CD4-positive, alpha-beta T cell (primary cell): ENCODE results near the gene CFB. TPM values are rescaled to one million over a fixed set of nuclear protein-coding genes. Genes with fewer than 3 reads are reported as not detected.
"Not testable (repeated sequence)": the region's sequence is repeated elsewhere in the genome, so short reads cannot be mapped to it uniquely, and the experiment has no call there.

ENCODE experiments used
- ATAC-seq: fragments of 200-7000 bp; cut with Tn5 transposase; one replicate; pipeline ENCODE4 v1.10.0; 2022; ENCODE audit warnings: mild to moderate bottlenecking; ENCODE audit not compliant: poor library complexity
- CTCF ChIA-PET: fragments of 350-600 bp; sonication (Branson Sonifier 250); formaldehyde crosslinking; loops from one replicate; lab custom pipeline; 2021; ENCODE audit warnings: antibody characterized with exemption, inconsistent platforms; lab: Charles Lee
- POLR2A ChIA-PET: fragments of 350-600 bp; sonication (Branson Sonifier 250); formaldehyde crosslinking; loops from one replicate; lab custom pipeline; 2021; ENCODE audit warnings: antibody characterized with exemption, inconsistent platforms; lab: Charles Lee
- DNase-seq, 14 experiments: peaks; one replicate each; pipeline ENCODE4 v3.0.0-alpha.2; 2013 to 2020; ENCODE audit warnings: mixed read lengths in 2 of 14
- H3K27ac ChIP-seq, 2 donors: one replicate each; pipeline versions ENCODE4 v1.5.1 to v1.7.0; 2013; ENCODE audit warnings: low read length in 2 of 2, low read depth in 1 of 2, mild to moderate bottlenecking in 1 of 2
- H3K27me3 ChIP-seq, 2 experiments: 1 replicate in 1 of 2; 2 replicates in 1 of 2; pipeline versions ENCODE4 v1.6.1 to v1.7.0; 2013; ENCODE audit warnings: low read length in 2 of 2, control low read depth in 1 of 2, mild to moderate bottlenecking in 1 of 2, moderate library complexity in 1 of 2; ENCODE audit not compliant: insufficient read depth in 2 of 2, control insufficient read depth in 1 of 2
- H3K36me3 ChIP-seq: one replicate; pipeline ENCODE4 v1.6.1; 2013; ENCODE audit warnings: low read length, control low read depth; ENCODE audit not compliant: insufficient read depth
- H3K4me1 ChIP-seq: one replicate; pipeline ENCODE4 v1.6.1; 2013; ENCODE audit warnings: low read length, control low read depth; ENCODE audit not compliant: insufficient read depth
- H3K4me3 ChIP-seq: one replicate; pipeline ENCODE4 v1.5.1; 2013; ENCODE audit warnings: mild to moderate bottlenecking, low read length, moderate library complexity
- H3K9me3 ChIP-seq, 2 experiments: 1 replicate in 1 of 2; 2 replicates in 1 of 2; pipeline versions ENCODE4 v1.6.1 to v1.7.0; 2013; ENCODE audit warnings: low read length in 2 of 2, mild to moderate bottlenecking in 2 of 2, control low read depth in 1 of 2, moderate library complexity in 1 of 2; ENCODE audit not compliant: control insufficient read depth in 1 of 2, insufficient read depth in 1 of 2
- H3K27ac Mint-ChIP-seq: one replicate; pipeline ENCODE4 v1.8.0; 2020; ENCODE audit warnings: mixed read lengths
- H3K27me3 Mint-ChIP-seq: one replicate; pipeline ENCODE4 v1.8.0; 2021; ENCODE audit warnings: mixed read lengths
- H3K36me3 Mint-ChIP-seq: one replicate; pipeline ENCODE4 v1.8.0; 2021; ENCODE audit warnings: low read depth, mixed read lengths
- H3K4me1 Mint-ChIP-seq: one replicate; pipeline ENCODE4 v1.8.0; 2021; ENCODE audit warnings: low read depth, mixed read lengths
- H3K4me3 Mint-ChIP-seq: one replicate; pipeline ENCODE4 v1.8.0; 2020; ENCODE audit warnings: mild to moderate bottlenecking, mixed read lengths
- H3K9me3 Mint-ChIP-seq: one replicate; pipeline ENCODE4 v1.8.0; 2020; ENCODE audit warnings: mixed read lengths
- intact Hi-C, 2 experiments: fragments of 100-400 bp; cut with DNase I in 1 of 2; cut with micrococcal nuclease in 1 of 2; formaldehyde crosslinking; loops; one replicate each; pipeline versions ENCODE4 v1.15.1 to v1.9.0; 2023 to 2025; cut with DNase I, micrococcal nuclease
- microRNA-seq: library from miRNA; unstranded; fragments of <30 nt; microRNA quantifications from one replicate; pipeline ENCODE4 v1.2.0, GENCODE V29; 2021; ENCODE audit warnings: borderline microRNAs expressed, borderline replicate concordance
- total RNA-seq, 174 experiments: library from RNA in 2 of 174; stranded (reverse) in 2 of 174; gene quantifications; one replicate each; pipeline ENCODE4 v1.2.3 and lab custom pipeline; 2021 to 2026

Gene CFB
- total RNA-seq, 2 experiments from 2014 or later: 1.5 to 2.2 TPM

- not testable (repeated sequence) for H3K27me3 ChIP-seq
Measured at GRCh38 chr6:31980998-31981397, 35.1 kb downstream of the CFB start.

GRCh38 chr6:31981744-31982143, 35.8 kb downstream of the CFB start, which contains the start of gene C4A:
TSS of gene C4A (plus strand) at chr6:31982057. CDS start at chr6:31982108, 51 bp downstream.
- H3K27me3 Mint-ChIP-seq, H3K36me3 ChIP-seq, H3K27me3 ChIP-seq, H3K9me3 Mint-ChIP-seq, H3K4me3 Mint-ChIP-seq, H3K9me3 ChIP-seq, ATAC-seq, H3K4me3 ChIP-seq, intact Hi-C loops, POLR2A ChIA-PET, H3K27ac ChIP-seq, DNase-seq, H3K36me3 Mint-ChIP-seq, CTCF ChIA-PET, H3K27ac Mint-ChIP-seq: not testable (repeated sequence)
- H3K4me1 ChIP-seq: peaks cover 15% of the 10 kb centered on the region
- H3K4me1 Mint-ChIP-seq: peaks cover 17% of the 10 kb centered on the region

More at GRCh38 chr6:31980998-31981397, 35.1 kb downstream of the CFB start:
- ATAC-seq, intact Hi-C loops, H3K9me3 Mint-ChIP-seq, H3K4me3 ChIP-seq, H3K27ac Mint-ChIP-seq, H3K4me3 Mint-ChIP-seq, CTCF ChIA-PET, H3K36me3 ChIP-seq, DNase-seq, H3K27me3 Mint-ChIP-seq, H3K36me3 Mint-ChIP-seq, H3K27ac ChIP-seq, POLR2A ChIA-PET, H3K9me3 ChIP-seq: not testable (repeated sequence)
- peaks cover 17% of the 10 kb centered on the region for H3K4me1 Mint-ChIP-seq
- H3K4me1 ChIP-seq: peaks cover 15% of the 10 kb centered on the region

DNA sequence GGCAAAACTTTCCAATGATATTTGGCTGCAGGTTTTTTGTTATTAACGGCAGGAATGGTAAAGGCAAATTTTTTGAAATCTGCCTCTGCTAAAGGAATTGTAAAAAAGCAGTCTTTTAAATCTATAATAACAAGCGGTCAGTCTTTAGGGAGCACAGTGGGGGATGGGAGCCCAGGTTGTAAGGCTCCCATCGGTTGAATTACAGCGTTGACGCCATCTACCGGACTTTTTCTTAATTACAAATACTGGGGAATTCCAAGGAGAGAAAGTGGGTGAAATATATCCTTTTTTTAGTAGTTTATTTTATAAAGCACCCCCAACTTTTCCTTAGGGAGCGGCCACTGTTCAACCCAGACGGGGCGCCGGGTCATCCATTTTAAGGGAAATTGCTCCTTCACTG, 43.5 kb downstream of the CFB start:
- H3K36me3 ChIP-seq, ATAC-seq, H3K4me3 Mint-ChIP-seq, H3K4me1 Mint-ChIP-seq, H3K4me3 ChIP-seq, intact Hi-C loops, H3K27ac ChIP-seq, POLR2A ChIA-PET, CTCF ChIA-PET, DNase-seq, H3K4me1 ChIP-seq, H3K9me3 ChIP-seq, H3K36me3 Mint-ChIP-seq, H3K27me3 ChIP-seq, H3K27me3 Mint-ChIP-seq, H3K9me3 Mint-ChIP-seq, H3K27ac Mint-ChIP-seq: not testable (repeated sequence)

GRCh38 chr6:31994421-31994820, 48.5 kb downstream of the CFB start:
- POLR2A ChIA-PET, DNase-seq, H3K4me1 Mint-ChIP-seq, H3K27me3 Mint-ChIP-seq, H3K4me3 Mint-ChIP-seq, H3K27ac Mint-ChIP-seq, H3K27me3 ChIP-seq, H3K36me3 ChIP-seq, H3K4me3 ChIP-seq, H3K9me3 Mint-ChIP-seq, CTCF ChIA-PET, intact Hi-C loops, H3K9me3 ChIP-seq, H3K36me3 Mint-ChIP-seq, H3K27ac ChIP-seq, ATAC-seq, H3K4me1 ChIP-seq: not testable (repeated sequence)

DNA sequence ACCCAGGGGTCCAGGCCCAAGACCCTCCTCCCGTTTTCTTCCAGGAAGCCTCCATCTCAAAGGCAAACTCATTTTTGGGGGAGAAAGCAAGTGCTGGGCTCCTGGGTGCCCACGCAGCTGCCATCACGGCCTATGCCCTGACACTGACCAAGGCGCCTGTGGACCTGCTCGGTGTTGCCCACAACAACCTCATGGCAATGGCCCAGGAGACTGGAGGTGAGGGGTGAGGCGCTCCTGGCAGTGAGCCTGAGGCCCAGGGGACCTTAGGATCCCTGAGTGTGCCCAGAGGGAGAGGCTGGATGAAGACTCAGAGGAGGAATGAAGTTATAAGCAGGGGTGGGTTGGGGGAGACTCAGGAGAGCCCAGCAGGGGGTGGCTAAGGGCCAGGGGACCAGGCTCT, 50.5 kb downstream of the CFB start:
- H3K9me3 Mint-ChIP-seq, H3K4me3 ChIP-seq, H3K4me3 Mint-ChIP-seq, CTCF ChIA-PET, H3K27me3 Mint-ChIP-seq, H3K27ac Mint-ChIP-seq, POLR2A ChIA-PET, H3K27ac ChIP-seq, H3K4me1 ChIP-seq, H3K36me3 ChIP-seq, intact Hi-C loops, H3K27me3 ChIP-seq, H3K9me3 ChIP-seq, DNase-seq, H3K36me3 Mint-ChIP-seq, H3K4me1 Mint-ChIP-seq, ATAC-seq: not testable (repeated sequence)

Small RNA genes lying within 50 kb of the gene (microRNA-seq; reads per million reads assigned to microRNA genes)
- not detected for gene MIR1236

Other genes with a start within 250 kb of the CFB start
- 10 to 100 TPM; 52.3 to 59.3 TPM for gene ABHD16A, start 242.8 kb upstream of the CFB start, total RNA-seq
- gene LY6G6F, start 239.2 kb upstream of the CFB start, total RNA-seq: not detected
- not detected for gene LY6G6D, start 230.7 kb upstream of the CFB start, total RNA-seq
- not detected for gene LY6G6C, start 224.3 kb upstream of the CFB start, total RNA-seq
- gene MPIG6B, start 222.7 kb upstream of the CFB start, total RNA-seq: under 1 TPM; 0.11 to 0.17 TPM
- 1 to 10 TPM; 3.0 to 3.3 TPM for gene DDAH2, start 216.8 kb upstream of the CFB start, total RNA-seq
- gene CLIC1, start 209.6 kb upstream of the CFB start, total RNA-seq: 10 to 100 TPM; 61.2 to 61.5 TPM
- 10 to 100 TPM; 13.6 to 13.7 TPM for gene MSH5, start 206.1 kb upstream of the CFB start, total RNA-seq
- 1 to 10 TPM; 2.7 to 2.8 TPM for gene SAPCD1, start 183.4 kb upstream of the CFB start, total RNA-seq
- 1 to 10 TPM; 1.7 TPM for gene VWA7, start 168.8 kb upstream of the CFB start, total RNA-seq
- 10 to 100 TPM; 43.9 to 44.2 TPM for gene VARS1, start 150.3 kb upstream of the CFB start, total RNA-seq
- gene LSM2, start 139.1 kb upstream of the CFB start, total RNA-seq: 10 to 100 TPM; 12.6 to 13.7 TPM
- gene HSPA1L, start 130.8 kb upstream of the CFB start, total RNA-seq: 1 to 10 TPM; 1.7 to 1.8 TPM
- 1 to 10 TPM; 8.1 to 9.8 TPM for gene HSPA1A, start 130.6 kb upstream of the CFB start, total RNA-seq
- 1 to 10 TPM; 8.3 to 9.8 TPM for gene HSPA1B, start 118.4 kb upstream of the CFB start, total RNA-seq
- gene NEU1, start 83.3 kb upstream of the CFB start, total RNA-seq: 10 to 100 TPM; 19.7 to 21.1 TPM
- gene SLC44A4, start 67.1 kb upstream of the CFB start, total RNA-seq: under 1 TPM in 1 of 2 experiments, not detected in 1; 0.20 TPM
- gene EHMT2, start 48.4 kb upstream of the CFB start, total RNA-seq: 10 to 100 TPM; 36.3 to 36.6 TPM
- under 1 TPM; 0.28 to 0.33 TPM for gene ZBTB12, start 44.0 kb upstream of the CFB start, total RNA-seq
- gene C2, start 18.4 kb upstream of the CFB start, total RNA-seq: 1 to 10 TPM; 1.4 to 2.3 TPM
- gene NELFE, start 12.9 kb downstream of the CFB start, total RNA-seq: 10 to 100 TPM; 53.8 to 58.2 TPM
- gene SKIC2, start 13.1 kb downstream of the CFB start, total RNA-seq: 100 to 1,000 TPM; 133 to 141 TPM
- gene DXO, start 26.0 kb downstream of the CFB start, total RNA-seq: 10 to 100 TPM; 30.0 to 31.1 TPM
- 1 to 10 TPM; 4.2 TPM for gene C4A, start 36.0 kb downstream of the CFB start, total RNA-seq
- gene C4B, start 68.7 kb downstream of the CFB start, total RNA-seq: 1 to 10 TPM; 3.0 to 4.0 TPM
- under 1 TPM; 0.17 to 0.36 TPM for gene CYP21A2, start 92.3 kb downstream of the CFB start, total RNA-seq
- gene TNXB, start 163.2 kb downstream of the CFB start, total RNA-seq: 1 to 10 TPM; 8.3 to 9.0 TPM
- 10 to 100 TPM; 72.2 to 75.6 TPM for gene ATF6B, start 182.2 kb downstream of the CFB start, total RNA-seq
- under 1 TPM; 0.66 to 0.73 TPM for gene FKBPL, start 184.2 kb downstream of the CFB start, total RNA-seq
- 1 to 10 TPM; 2.6 to 3.2 TPM for gene PRRT1, start 205.8 kb downstream of the CFB start, total RNA-seq
- 1 to 10 TPM; 8.7 to 8.9 TPM for gene PPT2, start 208.0 kb downstream of the CFB start, total RNA-seq
- gene EGFL8, start 218.5 kb downstream of the CFB start, total RNA-seq: 10 to 100 TPM; 13.1 to 13.8 TPM
- 10 to 100 TPM; 13.2 to 13.3 TPM for gene AGPAT1, start 230.0 kb downstream of the CFB start, total RNA-seq
- 1 to 10 TPM; 9.6 to 9.9 TPM for gene RNF5, start 232.3 kb downstream of the CFB start, total RNA-seq
- gene AGER, start 238.2 kb downstream of the CFB start, total RNA-seq: 10 to 100 TPM; 23.5 to 27.0 TPM
- gene PBX2, start 244.1 kb downstream of the CFB start, total RNA-seq: 10 to 100 TPM; 62.0 to 65.6 TPM
- 100 to 1,000 TPM; 190 to 202 TPM for gene GPSM3, start 246.5 kb downstream of the CFB start, total RNA-seq